Uterus (tissue), 2 donors: ENCODE measurements around the gene SOX15.

ENCODE experiments used
- CTCF ChIP-seq, 4 experiments: fragments of 200-600 bp in 2 of 4; fragments of 450-650 bp in 2 of 4; sonication (generic) in 2 of 4; IDR thresholded peaks; one replicate each; pipeline ENCODE4 v1.5.1; 2016 to 2019; ENCODE audit warnings: antibody characterized with exemption in 4 of 4, mild to moderate bottlenecking in 2 of 4, moderate library complexity in 1 of 4
- POLR2A ChIP-seq, 2 donors: fragments of 450-650 bp; IDR thresholded peaks; one replicate each; pipeline ENCODE4 v1.6.1; 2016; ENCODE audit warnings: antibody characterized with exemption in 2 of 2, mild to moderate bottlenecking in 1 of 2, moderate library complexity in 1 of 2

GRCh38 chr17:7629939-7630571 is 40.2 kb upstream of the SOX15 start, which contains the start of gene SHBG:
- TF ChIP-seq CTCF (IDR thresholded peaks at IDR 0.05): no peak
- TF ChIP-seq POLR2A (IDR thresholded peaks at IDR 0.05): no peak
